Measurements from ENCODE around the gene ZNF689. TPM values are rescaled to one million over a fixed set of nuclear protein-coding genes. Genes with fewer than 3 reads are reported as not detected.

The ZNF689 gene
- total and polyA plus RNA-seq, 10 donors: 3.5 to 14.6 (median 9.6) TPM

DNA sequence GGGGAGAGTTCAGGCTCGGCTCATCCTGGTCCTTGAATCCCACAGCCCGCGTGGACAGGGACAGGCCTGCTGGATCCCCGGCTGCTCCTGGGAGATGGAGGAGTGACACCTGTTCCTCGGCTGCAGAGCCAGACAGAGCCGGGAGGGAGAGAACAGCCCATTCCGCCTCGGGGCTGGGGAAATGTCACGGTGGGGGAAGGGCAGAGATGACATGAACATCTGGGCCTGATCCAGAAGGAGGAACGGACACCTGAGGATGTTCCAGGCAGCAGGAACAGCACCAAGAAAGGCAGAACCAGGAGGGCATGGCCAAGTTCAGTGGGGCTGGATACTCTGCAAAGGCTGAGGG is 54.1 kb downstream of the ZNF689 start:
- H3K9me3 ChIP-seq: no peaks in the 10 kb centered on the region
- H3K36me3 ChIP-seq: peaks cover 0 to 44% (median 23%) of the 10 kb centered on the region in 6 donors
- TF ChIP-seq POLR2A (IDR thresholded peaks at IDR 0.05): no peak
- TF ChIP-seq POLR2AphosphoS5 (IDR thresholded peaks at IDR 0.05): no peak
- TF ChIP-seq, protein P1, sequence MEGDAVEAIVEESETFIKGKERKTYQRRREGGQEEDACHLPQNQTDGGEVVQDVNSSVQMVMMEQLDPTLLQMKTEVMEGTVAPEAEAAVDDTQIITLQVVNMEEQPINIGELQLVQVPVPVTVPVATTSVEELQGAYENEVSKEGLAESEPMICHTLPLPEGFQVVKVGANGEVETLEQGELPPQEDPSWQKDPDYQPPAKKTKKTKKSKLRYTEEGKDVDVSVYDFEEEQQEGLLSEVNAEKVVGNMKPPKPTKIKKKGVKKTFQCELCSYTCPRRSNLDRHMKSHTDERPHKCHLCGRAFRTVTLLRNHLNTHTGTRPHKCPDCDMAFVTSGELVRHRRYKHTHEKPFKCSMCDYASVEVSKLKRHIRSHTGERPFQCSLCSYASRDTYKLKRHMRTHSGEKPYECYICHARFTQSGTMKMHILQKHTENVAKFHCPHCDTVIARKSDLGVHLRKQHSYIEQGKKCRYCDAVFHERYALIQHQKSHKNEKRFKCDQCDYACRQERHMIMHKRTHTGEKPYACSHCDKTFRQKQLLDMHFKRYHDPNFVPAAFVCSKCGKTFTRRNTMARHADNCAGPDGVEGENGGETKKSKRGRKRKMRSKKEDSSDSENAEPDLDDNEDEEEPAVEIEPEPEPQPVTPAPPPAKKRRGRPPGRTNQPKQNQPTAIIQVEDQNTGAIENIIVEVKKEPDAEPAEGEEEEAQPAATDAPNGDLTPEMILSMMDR (IDR thresholded peaks at IDR 0.05 in 8 of 11, conservative IDR thresholded peaks at IDR 0.05 in 3 of 11): no peak
- intact Hi-C loops (cut with DNase I; ENCODE audit: low total_unique reads): no loop called here
- no peak overlapping the region for H3K4me3 ChIP-seq
- no peak for DNase-seq
- no peak overlapping the region for H3K27ac ChIP-seq
- peaks cover 18 to 95% (median 61%) of the 10 kb centered on the region in 6 donors for H3K4me1 ChIP-seq
- H3K27me3 ChIP-seq (replicated peaks in 1 of 7): peaks cover 0 to under 1% (median 0%) of the 10 kb centered on the region in 7 donors
- 83 to 90% (median 86%) methylated on average over 10 of the region's 10 CpGs for WGBS, 5 donors

DNA sequence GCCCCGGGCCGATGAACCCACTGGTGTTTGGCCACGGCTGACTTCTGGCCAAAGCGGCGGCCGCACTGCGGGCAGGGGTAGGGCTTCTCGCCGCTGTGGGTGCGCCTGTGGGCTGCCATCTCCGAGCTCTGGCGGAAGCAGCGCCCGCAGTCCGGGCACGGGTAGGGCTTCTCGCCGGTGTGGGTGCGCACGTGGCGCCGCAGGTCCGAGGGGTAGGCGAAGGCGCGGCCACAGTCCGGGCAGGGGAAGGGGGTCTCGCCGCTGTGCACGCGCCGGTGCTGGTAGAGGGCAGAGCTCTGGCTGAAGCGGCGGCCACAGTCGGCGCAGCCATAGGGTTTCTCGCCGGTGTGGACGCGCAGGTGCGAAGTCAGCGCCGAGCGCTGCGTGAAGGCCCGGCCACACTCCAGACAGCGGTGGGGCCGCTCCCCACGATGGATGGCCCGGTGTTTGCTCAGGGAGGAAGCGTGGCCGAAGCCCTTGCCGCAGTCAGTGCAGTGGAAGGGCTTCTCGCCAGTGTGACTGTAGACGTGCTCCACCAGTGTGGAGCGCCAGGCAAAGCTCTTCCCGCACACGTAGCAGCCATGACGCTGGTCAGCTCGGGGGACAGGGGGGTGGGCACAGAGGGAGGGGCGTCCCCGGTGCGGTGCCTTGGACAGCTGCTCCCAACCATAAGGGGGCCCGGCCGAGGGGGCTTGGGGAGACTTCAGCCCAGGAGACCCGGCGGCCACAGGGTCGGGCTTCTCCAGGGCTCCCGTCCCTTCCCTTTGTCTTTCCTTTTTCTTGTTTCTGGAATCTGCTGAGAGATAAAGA is 54.7 kb downstream of the ZNF689 start:
- Histone ChIP-seq H3K36me3 (peaks cover 0 to 44% (median 23%) of the 10 kb centered on the region in 6 donors), H3K4me1 (peaks cover 18 to 94% (median 59%) of the 10 kb centered on the region in 6 donors), H3K4me3 (no peak overlapping the region), H3K27ac (no peak overlapping the region), H3K27me3 (replicated peaks in 1 of 7) (no peaks in the 10 kb centered on the region), H3K9me3 (no peaks in the 10 kb centered on the region)
- TF ChIP-seq, protein P1 (IDR thresholded peaks at IDR 0.05 in 8 of 11, conservative IDR thresholded peaks at IDR 0.05 in 3 of 11): no peak
- TF ChIP-seq POLR2AphosphoS5 (IDR thresholded peaks at IDR 0.05): peak in 2 of 3 donors; percentile 13 to 34
- TF ChIP-seq POLR2A (IDR thresholded peaks at IDR 0.05): no peak
- DNase-seq: peak; percentile 80
- WGBS, 5 donors: 94 to 98% (median 97%) methylated on average over 50 to 69 of the region's 69 CpGs
- intact Hi-C loops (cut with DNase I; ENCODE audit: low total_unique reads): no loop called here

DNA sequence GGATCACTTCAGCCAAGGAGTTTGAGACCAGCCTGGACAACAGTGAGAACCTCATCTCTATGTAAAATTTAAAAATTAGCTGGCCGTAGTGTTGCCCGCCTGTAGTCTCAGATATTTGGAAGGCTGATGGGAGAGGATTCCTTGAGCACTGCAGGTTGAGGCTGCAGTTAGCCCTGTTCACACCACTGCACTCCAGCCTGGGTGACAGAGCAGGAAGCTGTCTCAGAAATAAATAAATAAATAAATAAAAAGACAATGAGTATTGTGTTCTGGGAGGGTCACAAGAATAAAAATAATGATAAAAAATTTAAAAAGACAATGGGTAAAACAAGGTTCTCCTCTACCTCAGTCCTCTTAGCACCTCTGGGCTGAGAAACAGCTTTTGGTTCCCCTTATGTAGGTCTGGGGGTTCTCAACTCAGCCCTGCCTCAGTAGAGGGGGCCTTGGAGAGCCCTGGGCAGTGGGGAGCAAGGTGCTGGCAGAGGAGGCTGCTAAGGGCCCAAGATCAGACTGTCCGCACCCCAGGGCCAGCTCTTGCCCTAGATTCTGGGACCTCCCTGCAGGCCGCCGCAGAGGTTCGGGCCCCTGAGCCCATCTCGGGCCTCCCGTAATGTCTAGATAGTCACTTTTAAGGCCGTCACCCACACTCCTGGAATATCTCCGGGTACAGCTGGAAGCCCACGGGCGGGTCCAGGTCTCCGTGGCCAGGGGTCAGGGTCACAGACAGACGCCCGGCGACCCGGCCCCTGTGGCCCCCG is 55.5 kb downstream of the ZNF689 start:
- intact Hi-C loops (cut with DNase I; ENCODE audit: low total_unique reads): no loop called here
- no peak for TF ChIP-seq POLR2A (IDR thresholded peaks at IDR 0.05)
- no peak for TF ChIP-seq POLR2AphosphoS5 (IDR thresholded peaks at IDR 0.05)
- TF ChIP-seq, protein P1 (IDR thresholded peaks at IDR 0.05 in 8 of 11, conservative IDR thresholded peaks at IDR 0.05 in 3 of 11): no peak
- Histone ChIP-seq H3K4me1 (peaks cover 18 to 87% (median 58%) of the 10 kb centered on the region in 6 donors), H3K27me3 (replicated peaks in 1 of 7) (no peaks in the 10 kb centered on the region), H3K27ac (no peak overlapping the region), H3K36me3 (peaks cover 0 to 44% (median 23%) of the 10 kb centered on the region in 6 donors), H3K9me3 (no peaks in the 10 kb centered on the region), H3K4me3 (no peak overlapping the region)
- 90 to 95% (median 94%) methylated on average over 7 to 18 of the region's 18 CpGs for WGBS, 5 donors
- DNase-seq: no peak

All from spleen (tissue), 11 donors.